GM21390 (cell line): ENCODE measurements around the gene ZNF585A.
"Not testable (repeated sequence)": the region's sequence is repeated elsewhere in the genome, so short reads cannot be mapped to it uniquely, and the experiment has no call there.

Experiments
- ATAC-seq: cut with Tn5 transposase; IDR thresholded peaks from one replicate; pipeline ENCODE4 v1.9.1; 2021; ENCODE audit not compliant: unreplicated experiment

ZNF585A gene

GRCh38 chr19:37172368-37173366 lies at the start of gene ZNF585A:
TSS of gene ZNF585A (minus strand) at chr19:37172695. CDS start at chr19:37169910, 2,785 bp downstream.
- ATAC-seq, result peak; percentile 98

- no peak for ATAC-seq
These were observed 48.6 kb upstream of the ZNF585A start for GRCh38 chr19:37221136-37221535.

GRCh38 chr19:37220383-37220782 lies 47.9 kb upstream of the ZNF585A start:
- ATAC-seq, result no peak

- ATAC-seq, result no peak
These were observed 46.1 kb upstream of the ZNF585A start for GRCh38 chr19:37218592-37218935.

GRCh38 chr19:37217775-37218591 lies 45.5 kb upstream of the ZNF585A start, which contains the start of gene ZNF383:
TSS of gene ZNF383 (plus strand) at chr19:37218214. CDS start at chr19:37230454, 12,240 bp downstream.
- peak; percentile 90 for ATAC-seq

- ATAC-seq, result no peak
These were observed 44.9 kb upstream of the ZNF585A start for GRCh38 chr19:37217480-37217774.

- ATAC-seq, result no peak
These were observed 25.3 kb upstream of the ZNF585A start for GRCh38 chr19:37197768-37198167.

- not testable (repeated sequence) for ATAC-seq
These were observed 24.6 kb upstream of the ZNF585A start for GRCh38 chr19:37197115-37197514.

GRCh38 chr19:37195248-37195647 lies 22.8 kb upstream of the ZNF585A start:
- not testable (repeated sequence) for ATAC-seq

GRCh38 chr19:37186071-37186470 lies 13.6 kb upstream of the ZNF585A start:
- not testable (repeated sequence) for ATAC-seq

GRCh38 chr19:37165635-37166034 lies 6.9 kb downstream of the ZNF585A start:
- ATAC-seq, result no peak

GRCh38 chr19:37160153-37160552 lies 12.3 kb downstream of the ZNF585A start:
- ATAC-seq, result no peak

- no peak for ATAC-seq
These were observed 24.3 kb downstream of the ZNF585A start for GRCh38 chr19:37148214-37148613.

GRCh38 chr19:37136111-37136510 lies 36.4 kb downstream of the ZNF585A start:
- ATAC-seq, result no peak

- ATAC-seq, result no peak
These were observed 43.7 kb downstream of the ZNF585A start for GRCh38 chr19:37128821-37129177.

GRCh38 chr19:37127999-37128820 lies 44.3 kb downstream of the ZNF585A start:
- ATAC-seq, result no peak

- ATAC-seq, result not testable (repeated sequence)
These were observed 50.4 kb downstream of the ZNF585A start for GRCh38 chr19:37122093-37122492.

- no peak for ATAC-seq
These were observed 58.5 kb downstream of the ZNF585A start for GRCh38 chr19:37114001-37114400.

GRCh38 chr19:37111753-37112152 lies 60.7 kb downstream of the ZNF585A start:
- ATAC-seq, result not testable (repeated sequence)

- ATAC-seq, result not testable (repeated sequence)
These were observed 68.4 kb downstream of the ZNF585A start for GRCh38 chr19:37104135-37104534.

- ATAC-seq, result no peak
These were observed 73.9 kb downstream of the ZNF585A start for GRCh38 chr19:37098570-37098969.
